ENCODE measurements around the gene LAS1L.

The LAS1L gene

DNA sequence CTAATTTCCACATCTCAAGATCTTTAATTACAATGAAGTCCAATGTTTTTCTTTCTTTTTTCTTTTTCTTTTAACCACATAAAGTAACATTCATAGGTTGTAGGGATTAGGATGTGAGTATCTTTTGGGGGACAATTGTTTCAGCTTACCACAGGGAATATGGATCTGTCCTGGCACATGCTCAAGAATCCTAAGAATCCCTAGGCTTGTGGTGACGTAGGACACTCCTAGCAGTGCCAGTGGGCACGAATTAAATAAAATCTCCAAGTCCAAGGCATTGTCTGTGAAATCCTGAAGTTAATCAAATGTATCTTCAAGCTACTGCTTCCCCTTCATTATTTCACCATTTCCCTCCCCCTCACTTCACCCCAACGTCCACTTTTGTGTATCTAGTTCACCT, 2.6 kb upstream of the LAS1L start:
- Histone ChIP-seq H3K79me1 (replicated peaks; ENCODE audit: low read length, poor library complexity, severe bottlenecking) (peaks cover under 1% of the 10 kb centered on the region), H3K18ac (ENCODE audit: low read depth in 1 of 2, low read length in 2 of 2) (no peak overlapping the region), H3K4ac (ENCODE audit: low read depth in 1 of 2, low read length in 2 of 2) (no peak overlapping the region), H2AFZ (ENCODE audit: low read depth, low read length) (no peak overlapping the region), H3K9me3 (ENCODE audit: control insufficient read depth, low read length) (no peaks in the 10 kb centered on the region), H4K8ac (ENCODE audit: low read length) (no peak overlapping the region), H2BK12ac (ENCODE audit: low read length in 2 of 2) (no peak overlapping the region), H2BK5ac (ENCODE audit: low read depth, low read length, poor library complexity, severe bottlenecking) (no peak overlapping the region), H3K4me2 (ENCODE audit: low read length, poor library complexity, severe bottlenecking) (no peak overlapping the region), H3K14ac (ENCODE audit: low read length in 2 of 2) (no peak overlapping the region), H3K4me3 (ENCODE audit: insufficient read depth in 1 of 2, low read depth in 1 of 2, low read length in 2 of 2) (no peak overlapping the region), H2BK15ac (ENCODE audit: low read depth, poor library complexity, severe bottlenecking) (no peak overlapping the region), H3K4me1 (ENCODE audit: control insufficient read depth, insufficient read depth, low read depth, low read length) (peaks cover 6% of the 10 kb centered on the region), H3K36me3 (ENCODE audit: control insufficient read depth in 1 of 2, insufficient read depth in 2 of 2, low read depth in 1 of 2, low read length in 2 of 2) (peaks cover 2% of the 10 kb centered on the region in 2 experiments), H3K27ac (ENCODE audit: low read length, poor library complexity, severe bottlenecking) (no peak overlapping the region), H3K27me3 (ENCODE audit: control insufficient read depth in 1 of 2, insufficient read depth in 1 of 2, low read length in 2 of 2) (peaks cover 0 to 19% of the 10 kb centered on the region in 2 experiments), H2BK120ac (ENCODE audit: low read depth, low read length) (no peak overlapping the region), H2AK5ac (ENCODE audit: low read length, severe bottlenecking) (no peak overlapping the region), H4K91ac (ENCODE audit: low read length) (no peak overlapping the region), H3K23ac (ENCODE audit: low read length in 2 of 2) (no peak overlapping the region), H3K9ac (ENCODE audit: low read length) (no peak overlapping the region)
- 47% methylated on average over 3 of the region's 3 CpGs for WGBS
- DNase-seq, result no peak

GRCh38 chrX:65536291-65536690, 1.7 kb upstream of the LAS1L start:
- Histone ChIP-seq H3K4me1 (ENCODE audit: control insufficient read depth, insufficient read depth, low read depth, low read length) (peaks cover 9% of the 10 kb centered on the region), H3K27me3 (ENCODE audit: control insufficient read depth in 1 of 2, insufficient read depth in 1 of 2, low read length in 2 of 2) (peaks cover 0 to 17% of the 10 kb centered on the region in 2 experiments), H3K4ac (ENCODE audit: low read depth in 1 of 2, low read length in 2 of 2) (no peak overlapping the region), H3K36me3 (ENCODE audit: control insufficient read depth in 1 of 2, insufficient read depth in 2 of 2, low read depth in 1 of 2, low read length in 2 of 2) (peaks cover 6% of the 10 kb centered on the region in 2 experiments), H3K23ac (ENCODE audit: low read length in 2 of 2) (no peak overlapping the region), H3K4me3 (ENCODE audit: insufficient read depth in 1 of 2, low read depth in 1 of 2, low read length in 2 of 2) (no peak overlapping the region), H3K9ac (ENCODE audit: low read length) (no peak overlapping the region), H4K8ac (ENCODE audit: low read length) (no peak overlapping the region), H2AFZ (ENCODE audit: low read depth, low read length) (no peak overlapping the region), H2BK120ac (ENCODE audit: low read depth, low read length) (no peak overlapping the region), H2BK5ac (ENCODE audit: low read depth, low read length, poor library complexity, severe bottlenecking) (no peak overlapping the region), H2BK12ac (ENCODE audit: low read length in 2 of 2) (no peak overlapping the region), H2AK5ac (ENCODE audit: low read length, severe bottlenecking) (no peak overlapping the region), H4K91ac (ENCODE audit: low read length) (no peak overlapping the region), H2BK15ac (ENCODE audit: low read depth, poor library complexity, severe bottlenecking) (no peak overlapping the region), H3K9me3 (ENCODE audit: control insufficient read depth, low read length) (no peaks in the 10 kb centered on the region), H3K4me2 (ENCODE audit: low read length, poor library complexity, severe bottlenecking) (no peak overlapping the region), H3K18ac (ENCODE audit: low read depth in 1 of 2, low read length in 2 of 2) (no peak overlapping the region), H3K14ac (ENCODE audit: low read length in 2 of 2) (no peak overlapping the region), H3K27ac (ENCODE audit: low read length, poor library complexity, severe bottlenecking) (no peak overlapping the region), H3K79me1 (replicated peaks; ENCODE audit: low read length, poor library complexity, severe bottlenecking) (peaks cover 5% of the 10 kb centered on the region)
- no peak for DNase-seq
- 93% methylated on average over 2 of the region's 3 CpGs for WGBS

DNA sequence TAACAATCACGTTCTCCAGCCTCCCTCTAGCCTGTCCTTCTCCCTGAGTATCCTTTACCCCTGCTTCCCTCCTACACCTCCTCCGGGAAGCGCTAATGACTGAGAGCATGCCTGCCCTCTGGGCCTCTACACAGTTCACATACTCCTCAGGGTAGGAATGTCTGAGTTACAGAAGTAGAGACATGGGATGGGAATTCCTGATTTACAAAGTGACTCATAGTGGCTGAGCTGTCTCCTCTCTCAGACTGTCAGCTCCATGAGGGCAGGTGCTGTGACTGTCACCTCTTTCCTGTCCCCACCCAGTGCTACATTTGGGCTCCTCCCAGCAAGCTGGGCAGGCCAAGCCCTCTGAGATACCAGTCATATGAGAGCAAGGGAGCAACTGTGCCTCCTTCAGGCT, 2.6 kb downstream of the LAS1L start:
- no peak overlapping the region for H4K8ac ChIP-seq (ENCODE audit: low read length)

DNA sequence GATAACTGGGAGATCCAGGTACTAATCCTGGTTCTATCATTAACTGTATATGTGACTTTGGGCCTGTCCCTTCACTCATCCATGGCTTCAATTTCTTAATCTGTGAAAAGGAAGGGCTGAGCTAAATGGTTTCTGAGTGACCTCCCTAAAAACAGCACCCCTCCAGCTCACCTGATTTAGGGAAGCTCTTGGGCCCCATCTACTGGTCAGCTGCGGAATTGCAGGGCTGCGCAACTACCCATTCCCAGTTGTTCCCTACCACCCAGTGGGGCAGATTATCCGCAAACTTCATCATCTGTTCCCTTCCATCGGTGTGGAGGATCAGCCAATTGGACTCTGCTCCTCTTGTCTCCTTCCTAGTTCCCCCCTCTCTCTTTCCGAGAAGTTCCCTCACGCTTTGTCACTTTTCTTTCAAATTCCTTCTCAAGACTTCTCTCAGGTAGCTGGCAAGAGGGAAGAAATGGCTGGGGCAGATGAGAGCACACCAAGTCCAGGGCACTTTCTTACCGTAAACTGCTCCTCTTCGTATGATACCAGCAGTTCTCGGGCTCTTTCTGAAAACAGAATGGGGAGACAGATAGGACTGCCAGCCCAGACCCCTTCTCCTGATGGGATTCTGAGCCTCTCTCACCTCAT, 5.8 kb downstream of the LAS1L start:
- H2BK120ac ChIP-seq (ENCODE audit: low read depth, low read length), result no peak overlapping the region
- H2AFZ ChIP-seq (ENCODE audit: low read depth, low read length), result no peak overlapping the region
- H3K4me3 ChIP-seq (ENCODE audit: insufficient read depth in 1 of 2, low read depth in 1 of 2, low read length in 2 of 2), result no peak overlapping the region
- WGBS, result 44% methylated on average over 6 of the region's 9 CpGs
- no peak overlapping the region for H3K27ac ChIP-seq (ENCODE audit: low read length, poor library complexity, severe bottlenecking)
- H3K4me2 ChIP-seq (ENCODE audit: low read length, poor library complexity, severe bottlenecking), result no peak overlapping the region
- H2AK5ac ChIP-seq (ENCODE audit: low read length, severe bottlenecking), result no peak overlapping the region
- no peak overlapping the region for H2BK12ac ChIP-seq (ENCODE audit: low read length in 2 of 2)
- H3K9ac ChIP-seq (ENCODE audit: low read length), result no peak overlapping the region
- H3K36me3 ChIP-seq (ENCODE audit: control insufficient read depth in 1 of 2, insufficient read depth in 2 of 2, low read depth in 1 of 2, low read length in 2 of 2), result peaks cover 42 to 44% of the 10 kb centered on the region in 2 experiments
- peaks cover 14% of the 10 kb centered on the region for H3K79me1 ChIP-seq (replicated peaks; ENCODE audit: low read length, poor library complexity, severe bottlenecking)
- no peak overlapping the region for H2BK5ac ChIP-seq (ENCODE audit: low read depth, low read length, poor library complexity, severe bottlenecking)
- no peaks in the 10 kb centered on the region for H3K9me3 ChIP-seq (ENCODE audit: control insufficient read depth, low read length)
- no peak overlapping the region for H3K18ac ChIP-seq (ENCODE audit: low read depth in 1 of 2, low read length in 2 of 2)
- H4K8ac ChIP-seq (ENCODE audit: low read length), result no peak overlapping the region
- peak; percentile 33 for DNase-seq
- peaks cover 9% of the 10 kb centered on the region for H3K4me1 ChIP-seq (ENCODE audit: control insufficient read depth, insufficient read depth, low read depth, low read length)
- H2BK15ac ChIP-seq (ENCODE audit: low read depth, poor library complexity, severe bottlenecking), result no peak overlapping the region
- no peak overlapping the region for H3K4ac ChIP-seq (ENCODE audit: low read depth in 1 of 2, low read length in 2 of 2)
- peaks cover 0 to 13% of the 10 kb centered on the region in 2 experiments for H3K27me3 ChIP-seq (ENCODE audit: control insufficient read depth in 1 of 2, insufficient read depth in 1 of 2, low read length in 2 of 2)
- H4K91ac ChIP-seq (ENCODE audit: low read length), result no peak overlapping the region
- H3K23ac ChIP-seq (ENCODE audit: low read length in 2 of 2), result no peak overlapping the region
- H3K14ac ChIP-seq (ENCODE audit: low read length in 2 of 2), result no peak overlapping the region

More for the DNA sequence above, 2.6 kb downstream of the LAS1L start:
- Histone ChIP-seq H3K4me1 (ENCODE audit: control insufficient read depth, insufficient read depth, low read depth, low read length) (peaks cover 9% of the 10 kb centered on the region), H3K4ac (ENCODE audit: low read depth in 1 of 2, low read length in 2 of 2) (no peak overlapping the region), H3K9ac (ENCODE audit: low read length) (no peak overlapping the region), H2AFZ (ENCODE audit: low read depth, low read length) (no peak overlapping the region), H2BK5ac (ENCODE audit: low read depth, low read length, poor library complexity, severe bottlenecking) (no peak overlapping the region), H2BK15ac (ENCODE audit: low read depth, poor library complexity, severe bottlenecking) (no peak overlapping the region), H4K91ac (ENCODE audit: low read length) (no peak overlapping the region), H3K14ac (ENCODE audit: low read length in 2 of 2) (no peak overlapping the region), H3K23ac (ENCODE audit: low read length in 2 of 2) (no peak overlapping the region), H3K4me3 (ENCODE audit: insufficient read depth in 1 of 2, low read depth in 1 of 2, low read length in 2 of 2) (no peak overlapping the region), H2BK12ac (ENCODE audit: low read length in 2 of 2) (no peak overlapping the region), H2BK120ac (ENCODE audit: low read depth, low read length) (no peak overlapping the region), H3K36me3 (ENCODE audit: control insufficient read depth in 1 of 2, insufficient read depth in 2 of 2, low read depth in 1 of 2, low read length in 2 of 2) (peaks cover 29 to 32% of the 10 kb centered on the region in 2 experiments), H3K27ac (ENCODE audit: low read length, poor library complexity, severe bottlenecking) (no peak overlapping the region), H3K18ac (ENCODE audit: low read depth in 1 of 2, low read length in 2 of 2) (no peak overlapping the region), H3K4me2 (ENCODE audit: low read length, poor library complexity, severe bottlenecking) (no peak overlapping the region), H3K9me3 (ENCODE audit: control insufficient read depth, low read length) (no peaks in the 10 kb centered on the region), H3K79me1 (replicated peaks; ENCODE audit: low read length, poor library complexity, severe bottlenecking) (peaks cover 11% of the 10 kb centered on the region), H2AK5ac (ENCODE audit: low read length, severe bottlenecking) (no peak overlapping the region), H3K27me3 (ENCODE audit: control insufficient read depth in 1 of 2, insufficient read depth in 1 of 2, low read length in 2 of 2) (peaks cover 0 to 17% of the 10 kb centered on the region in 2 experiments)
- WGBS, result 93% methylated on average over 3 of the region's 3 CpGs
- no peak for DNase-seq
